OCI-LY1 (cell line): ENCODE results near the gene FAM161B.

Experiments used
- H2AFZ ChIP-seq: fragments of 200-600 bp; sonication (generic), shearing (Covaris generic); 2 replicates; pipeline ENCODE4 v1.6.0; 2014; ENCODE audit warnings: antibody characterized with exemption, mild to moderate bottlenecking, low read length
- H3F3A ChIP-seq: fragments of 200-600 bp; sonication (generic), shearing (Covaris generic); 2 replicates; pipeline ENCODE4 v1.6.0; 2014; ENCODE audit warnings: mild to moderate bottlenecking, antibody characterized with exemption, low read length, moderate library complexity; ENCODE audit not compliant: insufficient read depth
- H3K27ac ChIP-seq: fragments of 200-600 bp; sonication (generic); 2 replicates; pipeline ENCODE4 v1.5.1; 2014; ENCODE audit warnings: low read length, mixed run types, mild to moderate bottlenecking, low read depth; ENCODE audit not compliant: poor library complexity, severe bottlenecking
- H3K27me3 ChIP-seq: fragments of 200-600 bp; sonication (generic); 2 replicates; pipeline ENCODE4 v1.6.0; 2014; ENCODE audit warnings: antibody characterized with exemption, mild to moderate bottlenecking, low read length, moderate library complexity; ENCODE audit not compliant: insufficient read depth
- H3K36me3 ChIP-seq: fragments of 200-600 bp; sonication (generic); 2 replicates; pipeline ENCODE4 v1.6.1; 2014; ENCODE audit warnings: mild to moderate bottlenecking, antibody characterized with exemption, low read length, moderate library complexity, mixed read lengths; ENCODE audit not compliant: insufficient read depth
- H3K4me1 ChIP-seq: fragments of 200-600 bp; sonication (generic); 2 replicates; pipeline ENCODE4 v1.5.1; 2014; ENCODE audit warnings: mild to moderate bottlenecking, low read length, moderate library complexity; ENCODE audit not compliant: insufficient read depth, severe bottlenecking
- H3K4me2 ChIP-seq: fragments of 200-600 bp; sonication (generic), shearing (Covaris generic); 2 replicates; pipeline ENCODE4 v1.6.1; 2014; ENCODE audit warnings: low read length
- H3K4me3 ChIP-seq: fragments of 200-600 bp; sonication (generic); 2 replicates; pipeline ENCODE4 v1.5.1; 2014; ENCODE audit warnings: low read length, low read depth, mild to moderate bottlenecking, mixed read lengths; ENCODE audit not compliant: poor library complexity, severe bottlenecking
- H3K79me2 ChIP-seq: fragments of 200-600 bp; shearing (Covaris generic); 2 replicates; pipeline ENCODE4 v1.6.1; 2016; ENCODE audit warnings: mixed run types, low read length, mixed read lengths; ENCODE audit not compliant: insufficient read depth
- H3K9ac ChIP-seq: fragments of 200-600 bp; sonication (generic), shearing (Covaris generic); 2 replicates; pipeline ENCODE4 v1.6.1; 2014; ENCODE audit warnings: mild to moderate bottlenecking, low read length, mixed read lengths
- H3K9me2 ChIP-seq: fragments of 200-600 bp; sonication (generic), shearing (Covaris generic); 2 replicates; pipeline ENCODE4 v1.6.1; 2014; ENCODE audit warnings: low read depth, mild to moderate bottlenecking, low read length, mixed read lengths
- H3K9me3 ChIP-seq: fragments of 200-600 bp; shearing (Covaris generic); 2 replicates; pipeline ENCODE4 v1.6.1; 2014; ENCODE audit warnings: low read length, mixed read lengths
- H4K20me1 ChIP-seq: fragments of 200-600 bp; sonication (generic), shearing (Covaris generic); 2 replicates; pipeline ENCODE4 v1.6.0; 2016; ENCODE audit warnings: mild to moderate bottlenecking, low read length; ENCODE audit not compliant: insufficient read depth
- EZH2 ChIP-seq: fragments of 200-600 bp; sonication (generic), shearing (Covaris generic); IDR thresholded peaks from 2 replicates; pipeline ENCODE4 v1.8.0; 2017; ENCODE audit warnings: borderline replicate concordance, mixed run types, mild to moderate bottlenecking, antibody characterized with exemption, low read length, moderate library complexity, mixed read lengths
- TF ChIP-seq, protein P1 (sequence below): fragments of 200-600 bp; sonication (generic), shearing (Covaris generic); IDR thresholded peaks from 2 replicates; pipeline ENCODE4 v1.5.1; 2017; ENCODE audit warnings: mild to moderate bottlenecking, antibody characterized with exemption, low read length, moderate library complexity, mixed read lengths

Gene FAM161B

DNA sequence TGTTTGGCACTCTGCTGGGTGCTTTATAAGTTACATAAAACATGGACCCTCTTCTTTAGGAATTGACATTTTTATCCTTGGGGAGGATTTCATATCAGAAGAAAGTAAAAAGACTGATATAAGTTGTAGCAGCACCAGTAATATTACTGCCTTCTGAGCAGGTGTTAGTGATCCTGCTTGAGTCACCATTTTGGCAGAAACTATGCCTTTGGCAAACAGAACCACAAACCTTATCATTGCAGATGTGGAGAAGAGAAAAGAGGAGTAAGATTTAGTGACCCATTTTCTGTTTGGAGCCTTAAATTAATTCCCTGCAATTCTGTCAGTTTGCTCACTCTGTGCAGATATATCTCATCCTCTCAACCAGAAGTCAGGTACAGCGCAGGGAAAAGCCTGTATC, 40.2 kb downstream of the FAM161B start:
- Histone ChIP-seq H3K4me2 (no peak overlapping the region), H3K9me2 (no peaks in the 10 kb centered on the region), H3F3A (no peaks in the 10 kb centered on the region), H3K9ac (no peak overlapping the region), H3K9me3 (peaks cover 3% of the 10 kb centered on the region; the same call in 1 of the 2 replicates), H3K4me1 (no peaks in the 10 kb centered on the region), H3K27ac (no peak overlapping the region), H2AFZ (no peak overlapping the region), H3K4me3 (no peak overlapping the region), H4K20me1 (no peaks in the 10 kb centered on the region), H3K27me3 (no peaks in the 10 kb centered on the region), H3K79me2 (no peaks in the 10 kb centered on the region), H3K36me3 (peaks cover 87% of the 10 kb centered on the region)
- no peak for TF ChIP-seq EZH2
- TF ChIP-seq, protein P1, sequence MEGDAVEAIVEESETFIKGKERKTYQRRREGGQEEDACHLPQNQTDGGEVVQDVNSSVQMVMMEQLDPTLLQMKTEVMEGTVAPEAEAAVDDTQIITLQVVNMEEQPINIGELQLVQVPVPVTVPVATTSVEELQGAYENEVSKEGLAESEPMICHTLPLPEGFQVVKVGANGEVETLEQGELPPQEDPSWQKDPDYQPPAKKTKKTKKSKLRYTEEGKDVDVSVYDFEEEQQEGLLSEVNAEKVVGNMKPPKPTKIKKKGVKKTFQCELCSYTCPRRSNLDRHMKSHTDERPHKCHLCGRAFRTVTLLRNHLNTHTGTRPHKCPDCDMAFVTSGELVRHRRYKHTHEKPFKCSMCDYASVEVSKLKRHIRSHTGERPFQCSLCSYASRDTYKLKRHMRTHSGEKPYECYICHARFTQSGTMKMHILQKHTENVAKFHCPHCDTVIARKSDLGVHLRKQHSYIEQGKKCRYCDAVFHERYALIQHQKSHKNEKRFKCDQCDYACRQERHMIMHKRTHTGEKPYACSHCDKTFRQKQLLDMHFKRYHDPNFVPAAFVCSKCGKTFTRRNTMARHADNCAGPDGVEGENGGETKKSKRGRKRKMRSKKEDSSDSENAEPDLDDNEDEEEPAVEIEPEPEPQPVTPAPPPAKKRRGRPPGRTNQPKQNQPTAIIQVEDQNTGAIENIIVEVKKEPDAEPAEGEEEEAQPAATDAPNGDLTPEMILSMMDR = no peak

DNA sequence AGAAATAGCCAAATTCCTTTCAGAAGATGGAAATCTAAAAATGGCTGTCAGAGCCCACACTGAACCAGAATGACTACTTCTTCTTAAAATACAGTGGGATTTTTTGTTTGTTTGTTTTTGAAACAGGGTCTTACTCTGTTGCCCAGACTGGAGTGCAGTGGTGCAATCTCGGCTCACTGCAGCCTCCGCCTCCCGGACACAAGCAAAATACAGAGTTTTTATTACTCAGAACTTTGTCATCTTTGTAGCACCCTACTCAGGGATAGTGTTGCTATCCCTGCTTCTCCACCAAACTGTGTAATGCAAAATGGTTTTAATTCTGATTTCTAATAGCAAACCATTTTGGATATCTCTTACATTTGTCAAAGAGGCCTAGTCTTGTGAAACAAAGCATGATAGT, 46.9 kb downstream of the FAM161B start:
- Histone ChIP-seq H4K20me1 (no peaks in the 10 kb centered on the region), H3K4me1 (no peaks in the 10 kb centered on the region), H3K4me2 (no peak overlapping the region), H3K27me3 (no peaks in the 10 kb centered on the region), H3K36me3 (peaks cover 84% of the 10 kb centered on the region), H3K9me3 (no peaks in the 10 kb centered on the region), H3K27ac (no peak overlapping the region), H2AFZ (no peak overlapping the region), H3K79me2 (no peaks in the 10 kb centered on the region), H3F3A (no peaks in the 10 kb centered on the region), H3K9ac (no peak overlapping the region), H3K4me3 (no peak overlapping the region), H3K9me2 (no peaks in the 10 kb centered on the region)
- TF ChIP-seq, protein P1 = no peak
- TF ChIP-seq EZH2 = no peak

DNA sequence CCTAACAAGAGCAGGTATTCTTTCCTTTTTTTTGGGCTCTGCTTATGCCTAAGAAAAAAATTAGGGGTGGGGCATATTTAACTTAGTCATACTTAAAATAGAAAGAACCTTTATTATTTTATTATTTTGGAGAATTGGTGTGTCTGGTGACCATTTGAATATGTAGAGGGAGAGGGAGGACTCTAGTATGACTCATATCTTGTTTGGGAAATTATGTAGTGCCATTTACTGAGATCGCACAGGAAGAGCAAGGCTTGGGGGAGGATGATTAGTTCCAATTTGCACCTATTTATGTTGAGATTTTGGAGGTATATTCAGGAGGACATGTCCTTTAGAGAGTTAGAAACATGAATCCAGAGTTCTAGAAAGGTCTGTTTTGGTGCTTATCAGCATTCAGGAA, 53.4 kb downstream of the FAM161B start:
- H3K4me2 ChIP-seq = no peak overlapping the region
- no peak overlapping the region for H3K9ac ChIP-seq
- H3K9me3 ChIP-seq = no peaks in the 10 kb centered on the region
- no peak overlapping the region for H3K27ac ChIP-seq
- no peaks in the 10 kb centered on the region for H3F3A ChIP-seq
- no peaks in the 10 kb centered on the region for H3K27me3 ChIP-seq
- no peaks in the 10 kb centered on the region for H3K9me2 ChIP-seq
- no peaks in the 10 kb centered on the region for H4K20me1 ChIP-seq
- H3K79me2 ChIP-seq = peaks cover 10% of the 10 kb centered on the region
- H3K4me3 ChIP-seq = no peak overlapping the region
- TF ChIP-seq, protein P1 = no peak
- TF ChIP-seq EZH2 = no peak
- H3K36me3 ChIP-seq = peaks cover 89% of the 10 kb centered on the region
- no peak overlapping the region for H2AFZ ChIP-seq
- H3K4me1 ChIP-seq = no peaks in the 10 kb centered on the region
